ENCODE measurements around the gene LTBP1. TPM values are rescaled to one million over a fixed set of nuclear protein-coding genes. Genes with fewer than 3 reads are reported as not detected.

The LTBP1 gene
- total and polyA plus RNA-seq, 8 donors, result 11.0 to 134 (median 25.6) TPM

DNA sequence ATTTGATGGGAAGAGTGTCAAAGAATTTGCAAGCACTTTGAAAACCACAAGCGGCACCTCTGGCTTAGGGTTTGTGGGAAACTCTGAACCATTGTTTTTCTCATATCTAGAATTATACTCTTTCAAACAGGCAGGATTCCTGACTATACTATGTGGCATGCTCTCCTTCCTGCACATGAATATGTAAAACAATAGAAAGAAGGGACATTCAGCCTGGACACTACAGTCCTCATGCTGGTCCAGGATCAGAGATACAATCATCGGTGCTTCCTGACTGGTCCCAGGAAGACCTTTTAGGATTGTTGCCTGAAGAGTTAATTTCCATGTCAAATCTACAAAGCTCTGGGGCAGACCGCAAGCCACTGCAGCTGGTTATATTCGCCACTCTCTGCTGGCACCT is 474.0 kb downstream of the LTBP1 start:
- intact Hi-C loops (cut with DNase I; ENCODE audit: low total_unique reads), result no loop called here
- no peak for TF ChIP-seq EP300 (IDR thresholded peaks at IDR 0.05)
- TF ChIP-seq CTCF (IDR thresholded peaks at IDR 0.05), result no peak
- no peak for TF ChIP-seq POLR2AphosphoS5 (IDR thresholded peaks at IDR 0.05)
- TF ChIP-seq POLR2A (IDR thresholded peaks at IDR 0.05), result no peak
- no peaks in the 10 kb centered on the region for H3K4me1 ChIP-seq

DNA sequence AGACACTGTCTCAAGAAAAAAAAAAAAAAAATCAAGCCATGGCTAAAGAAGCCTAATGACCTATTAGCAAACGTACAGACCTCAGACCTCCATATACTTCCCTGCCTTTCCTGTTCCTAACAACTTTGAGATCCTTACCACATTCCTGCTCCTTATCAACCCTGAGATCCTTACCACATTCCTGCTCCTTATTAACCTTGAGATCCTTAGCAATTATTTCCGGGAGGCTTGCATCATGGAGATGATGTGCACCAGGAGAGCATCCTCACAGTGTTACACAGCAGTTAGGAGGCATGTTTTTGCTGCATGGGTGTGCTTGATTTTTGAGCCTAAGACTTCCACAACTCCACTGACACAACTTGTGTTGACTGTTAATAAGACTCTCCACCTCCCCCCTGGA is 475.1 kb downstream of the LTBP1 start:
- intact Hi-C loops (cut with DNase I; ENCODE audit: low total_unique reads), result no loop called here
- no peak for DNase-seq
- Histone ChIP-seq H3K36me3 (no peaks in the 10 kb centered on the region), H3K27ac (no peak overlapping the region), H3K27me3 (no peaks in the 10 kb centered on the region), H3K4me1 (no peaks in the 10 kb centered on the region), H3K9me3 (no peaks in the 10 kb centered on the region), H3K4me3 (no peak overlapping the region)
- WGBS, 5 donors, result 64 to 82% (median 70%) methylated on average over 2 of the region's 2 CpGs
- TF ChIP-seq CTCF (IDR thresholded peaks at IDR 0.05) (no peak), POLR2AphosphoS5 (IDR thresholded peaks at IDR 0.05) (no peak), POLR2A (IDR thresholded peaks at IDR 0.05) (no peak), EP300 (IDR thresholded peaks at IDR 0.05) (no peak)

More for the DNA sequence above, 474.0 kb downstream of the LTBP1 start:
- Histone ChIP-seq H3K36me3 (no peaks in the 10 kb centered on the region), H3K4me3 (no peak overlapping the region), H3K9me3 (no peaks in the 10 kb centered on the region), H3K27ac (no peak overlapping the region), H3K27me3 (no peaks in the 10 kb centered on the region)
- 86 to 99% (median 91%) methylated on average over 4 of the region's 4 CpGs for WGBS, 5 donors
- DNase-seq, result no peak

DNA sequence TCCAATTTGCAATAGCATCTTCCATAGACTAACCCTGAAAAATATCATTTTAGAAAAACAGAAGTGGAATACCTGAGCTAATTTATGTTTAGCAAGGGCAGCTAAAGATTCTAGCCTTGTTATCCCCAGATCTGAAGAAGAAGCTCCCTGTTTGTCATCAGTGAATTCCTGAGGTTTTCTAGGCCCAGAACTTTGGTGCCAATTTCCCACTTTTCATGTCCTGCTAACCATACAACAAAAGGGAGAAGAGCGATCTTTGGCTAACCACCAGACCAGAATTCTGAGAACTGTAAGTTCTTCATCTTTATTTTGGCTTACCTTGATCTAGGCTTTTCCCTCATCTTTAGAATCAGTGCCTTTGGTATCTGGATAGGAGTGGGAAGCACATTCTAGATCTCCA is 478.4 kb downstream of the LTBP1 start:
- 87 to 98% (median 95%) methylated on average over 1 of the region's 1 CpG for WGBS, 5 donors
- DNase-seq, result no peak
- H3K4me3 ChIP-seq, result no peak overlapping the region
- no peaks in the 10 kb centered on the region for H3K9me3 ChIP-seq
- TF ChIP-seq CTCF (IDR thresholded peaks at IDR 0.05), result no peak
- no peak for TF ChIP-seq POLR2AphosphoS5 (IDR thresholded peaks at IDR 0.05)
- no peak for TF ChIP-seq POLR2A (IDR thresholded peaks at IDR 0.05)
- no peaks in the 10 kb centered on the region for H3K27me3 ChIP-seq
- intact Hi-C loops (cut with DNase I; ENCODE audit: low total_unique reads), result no loop called here
- no peaks in the 10 kb centered on the region for H3K4me1 ChIP-seq
- H3K27ac ChIP-seq, result no peak overlapping the region
- no peaks in the 10 kb centered on the region for H3K36me3 ChIP-seq

DNA sequence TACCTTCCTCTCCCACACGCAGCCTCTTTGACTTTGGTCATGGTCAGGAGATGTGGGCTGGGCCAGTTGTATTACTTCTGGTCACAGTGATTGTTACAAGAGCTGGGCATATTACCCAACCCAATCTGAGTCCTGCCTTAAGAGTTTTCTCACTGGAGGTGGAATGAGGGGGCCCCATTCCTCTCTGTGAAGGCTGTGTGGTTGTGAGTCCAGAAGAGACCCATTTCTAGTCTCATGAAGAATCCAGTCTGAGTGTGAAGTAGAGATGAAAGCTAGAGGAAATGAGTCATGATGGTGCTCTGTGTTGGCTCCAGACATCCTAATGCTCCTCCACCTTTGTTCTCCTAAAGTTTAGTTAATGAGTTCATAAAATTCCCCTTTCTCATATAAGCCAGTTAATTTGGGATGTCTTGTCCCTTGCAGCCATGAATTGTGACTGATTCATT is 478.9 kb downstream of the LTBP1 start:
- TF ChIP-seq EP300 (IDR thresholded peaks at IDR 0.05), result no peak
- no peak for TF ChIP-seq CTCF (IDR thresholded peaks at IDR 0.05)
- TF ChIP-seq POLR2A (IDR thresholded peaks at IDR 0.05), result no peak
- no peak for TF ChIP-seq POLR2AphosphoS5 (IDR thresholded peaks at IDR 0.05)
- WGBS, 5 donors, result 77 to 97% (median 94%) methylated on average over 1 of the region's 1 CpG
- H3K9me3 ChIP-seq, result no peaks in the 10 kb centered on the region

More for the DNA sequence above, 478.9 kb downstream of the LTBP1 start:
- Histone ChIP-seq H3K27me3 (no peaks in the 10 kb centered on the region), H3K36me3 (no peaks in the 10 kb centered on the region), H3K27ac (no peak overlapping the region), H3K4me3 (no peak overlapping the region), H3K4me1 (no peaks in the 10 kb centered on the region)
- no peak for DNase-seq
- intact Hi-C loops (cut with DNase I; ENCODE audit: low total_unique reads), result no loop called here
